Keratinocyte (primary cell): ENCODE results near the gene PSMB5.

Experiments
- CTCF ChIP-seq, 3 experiments: IDR thresholded peaks in 1 of 3; conservative IDR thresholded peaks in 1 of 3; optimal IDR thresholded peaks in 1 of 3; 2 replicates in 2 of 3; 3 replicates in 1 of 3; pipeline versions ENCODE3 to v1.5.1; 2011; ENCODE audit warnings: low read length in 3 of 3, mild to moderate bottlenecking in 3 of 3, moderate library complexity in 2 of 3, control low read depth in 1 of 3, inconsistent platforms in 1 of 3; ENCODE audit not compliant: insufficient read depth in 2 of 3; ENCODE audit errors: extremely low read depth in 1 of 3
- EZH2 ChIP-seq: IDR thresholded peaks from one replicate; pipeline ENCODE4 v1.6.1; 2012; ENCODE audit warnings: inconsistent platforms, mild to moderate bottlenecking, low read length, moderate library complexity

GRCh38 chr14:23043145-23043544 lies 8.4 kb upstream of the PSMB5 start:
- TF ChIP-seq CTCF (optimal IDR thresholded peaks at IDR 0.05 in 1 of 3, IDR thresholded peaks at IDR 0.05 in 1 of 3, conservative IDR thresholded peaks at IDR 0.05 in 1 of 3; ENCODE audit: extremely low read depth in 1 of 3, insufficient read depth in 2 of 3, low read length in 3 of 3) (no peak), EZH2 (no peak)
